Ishikawa (cell line): ENCODE results near the gene ZBTB20.

Experiments
- CEBPB ChIP-seq: IDR thresholded peaks from 2 replicates; pipeline ENCODE4 v1.6.1; 2012
- CREB1 ChIP-seq: IDR thresholded peaks from 2 replicates; pipeline ENCODE4 v1.6.1; 2012; ENCODE audit warnings: low read depth
- EGR1 ChIP-seq: IDR thresholded peaks from 2 replicates; pipeline ENCODE4 v1.6.1; 2012
- EP300 ChIP-seq: IDR thresholded peaks from 2 replicates; pipeline ENCODE4 v1.6.1; 2012; ENCODE audit warnings: borderline replicate concordance
- FOXM1 ChIP-seq: IDR thresholded peaks from 2 replicates; pipeline ENCODE4 v1.6.1; 2012; ENCODE audit warnings: low read depth, borderline replicate concordance
- MAX ChIP-seq: IDR thresholded peaks from 2 replicates; pipeline ENCODE4 v1.6.1; 2012
- NFIC ChIP-seq: IDR thresholded peaks from 2 replicates; pipeline ENCODE4 v1.6.1; 2012
- RAD21 ChIP-seq: IDR thresholded peaks from 2 replicates; pipeline ENCODE4 v1.6.1; 2012; ENCODE audit warnings: low read depth
- REST ChIP-seq: IDR thresholded peaks from 2 replicates; pipeline ENCODE4 v1.6.1; 2012; ENCODE audit warnings: low read depth, mild to moderate bottlenecking
- TAF1 ChIP-seq: IDR thresholded peaks from 2 replicates; pipeline ENCODE4 v1.6.1; 2012; ENCODE audit warnings: low read depth, mild to moderate bottlenecking
- TCF12 ChIP-seq: IDR thresholded peaks from 2 replicates; pipeline ENCODE4 v1.6.1; 2012; ENCODE audit warnings: low read depth
- TEAD4 ChIP-seq: IDR thresholded peaks from 2 replicates; pipeline ENCODE4 v1.6.1; 2012
- USF1 ChIP-seq: IDR thresholded peaks from 2 replicates; pipeline ENCODE4 v1.6.1; 2012
- YY1 ChIP-seq: IDR thresholded peaks from 2 replicates; pipeline ENCODE4 v1.6.1; 2012; ENCODE audit warnings: low read depth
- ZBTB7A ChIP-seq: IDR thresholded peaks from 2 replicates; pipeline ENCODE4 v1.6.1; 2012; ENCODE audit warnings: low read depth

Gene ZBTB20

GRCh38 chr3:114640126-114640525 lies 507.0 kb downstream of the ZBTB20 start:
- TF ChIP-seq ZBTB7A (no peak), NFIC (no peak), TEAD4 (no peak), TCF12 (no peak), CREB1 (no peak), EGR1 (no peak), TAF1 (no peak), MAX (no peak), FOXM1 (no peak), RAD21 (no peak), REST (no peak), CEBPB (no peak), YY1 (no peak)

- TF ChIP-seq ZBTB7A = no peak
- no peak for TF ChIP-seq FOXM1
- no peak for TF ChIP-seq USF1
- TF ChIP-seq TCF12 = no peak
- no peak for TF ChIP-seq NFIC
- TF ChIP-seq CREB1 = no peak
- no peak for TF ChIP-seq EP300
Measured at GRCh38 chr3:114639171-114639570, 507.9 kb downstream of the ZBTB20 start.

GRCh38 chr3:114635878-114636277 lies 511.2 kb downstream of the ZBTB20 start:
- no peak for TF ChIP-seq EP300
- TF ChIP-seq CEBPB = no peak
- TF ChIP-seq TEAD4 = no peak
- TF ChIP-seq EGR1 = no peak
- no peak for TF ChIP-seq NFIC
- TF ChIP-seq YY1 = no peak
- no peak for TF ChIP-seq TCF12
- TF ChIP-seq ZBTB7A = no peak
- TF ChIP-seq REST = no peak
- no peak for TF ChIP-seq RAD21
- TF ChIP-seq TAF1 = no peak
- TF ChIP-seq USF1 = no peak
- TF ChIP-seq FOXM1 = no peak
- no peak for TF ChIP-seq MAX

- TF ChIP-seq NFIC (no peak), YY1 (no peak), TAF1 (no peak)
Measured at GRCh38 chr3:114634635-114635034, 512.5 kb downstream of the ZBTB20 start.

- TF ChIP-seq EP300 = no peak
- no peak for TF ChIP-seq FOXM1
- TF ChIP-seq TEAD4 = no peak
- TF ChIP-seq TAF1 = no peak
- TF ChIP-seq USF1 = no peak
- no peak for TF ChIP-seq EGR1
- no peak for TF ChIP-seq TCF12
- no peak for TF ChIP-seq ZBTB7A
- no peak for TF ChIP-seq MAX
- no peak for TF ChIP-seq YY1
- TF ChIP-seq NFIC = no peak
- TF ChIP-seq CEBPB = no peak
- no peak for TF ChIP-seq REST
- TF ChIP-seq CREB1 = no peak
- no peak for TF ChIP-seq RAD21
Measured at GRCh38 chr3:114632757-114633424, 514.2 kb downstream of the ZBTB20 start.
